RPMI7951 (cell line): Measurements from ENCODE around the gene BANF2. TPM values are rescaled to one million over a fixed set of nuclear protein-coding genes. Genes with fewer than 3 reads are reported as not detected.

Experiments
- DNase-seq: peaks from one replicate; pipeline ENCODE4 v3.0.0-alpha.2; 2012; ENCODE audit warnings: low read depth
- total RNA-seq: library from RNA; depleted of rRNA; stranded (reverse); fragments of >200 nt; shearing (Covaris generic); gene quantifications from 2 replicates; pipeline ENCODE4 v1.2.3, GENCODE V29; 2014

Gene BANF2
- total RNA-seq, 1 experiment from 2014 or later = not detected

GRCh38 chr20:17664025-17664633 is 35.6 kb upstream of the BANF2 start:
- DNase-seq = peak; percentile 34

GRCh38 chr20:17665756-17666155 is 34.0 kb upstream of the BANF2 start:
- DNase-seq = no peak

- no peak for DNase-seq
Measured at GRCh38 chr20:17666481-17666880, 33.3 kb upstream of the BANF2 start.

GRCh38 chr20:17667445-17667844 is 32.3 kb upstream of the BANF2 start:
- DNase-seq = no peak

GRCh38 chr20:17668432-17668831 is 31.3 kb upstream of the BANF2 start:
- DNase-seq = no peak

- DNase-seq = no peak
Measured at GRCh38 chr20:17669306-17669931, 30.3 kb upstream of the BANF2 start.

- no peak for DNase-seq
Measured at GRCh38 chr20:17671011-17671410, 28.8 kb upstream of the BANF2 start.

- DNase-seq = no peak
Measured at GRCh38 chr20:17671565-17671964, 28.2 kb upstream of the BANF2 start.

- DNase-seq = no peak
Measured at GRCh38 chr20:17673084-17673483, 26.7 kb upstream of the BANF2 start.

GRCh38 chr20:17674722-17675518 is 24.8 kb upstream of the BANF2 start:
- DNase-seq = no peak

GRCh38 chr20:17675519-17676377 is 24.0 kb upstream of the BANF2 start:
- no peak for DNase-seq

- no peak for DNase-seq
Measured at GRCh38 chr20:17676378-17676759, 23.4 kb upstream of the BANF2 start.

- no peak for DNase-seq
Measured at GRCh38 chr20:17676942-17677341, 22.8 kb upstream of the BANF2 start.

- DNase-seq = no peak
Measured at GRCh38 chr20:17678295-17678694, 21.5 kb upstream of the BANF2 start.

- no peak for DNase-seq
Measured at GRCh38 chr20:17678886-17679285, 20.9 kb upstream of the BANF2 start.

GRCh38 chr20:17679941-17680835 is 19.6 kb upstream of the BANF2 start:
- DNase-seq = peak; percentile 85

- peak; percentile 79 for DNase-seq
Measured at GRCh38 chr20:17680836-17681725, 18.7 kb upstream of the BANF2 start.

GRCh38 chr20:17681726-17682102 is 18.1 kb upstream of the BANF2 start:
- no peak for DNase-seq

GRCh38 chr20:17682103-17682888 is 17.5 kb upstream of the BANF2 start, which contains the start of gene RRBP1:
TSS of gene RRBP1 (minus strand) at chr20:17682242. CDS start at chr20:17660507, 21,735 bp downstream.
- DNase-seq = peak; percentile 99
